ENCODE measurements around the gene USH2A. TPM values are rescaled to one million over a fixed set of nuclear protein-coding genes. Genes with fewer than 3 reads are reported as not detected.
A peak's percentile ranks its signal among the peaks of the same experiment; 100 is the strongest.

The USH2A gene
- total and polyA plus RNA-seq, 8 donors = 0.03 to 0.06 (median 0.04) TPM; not detected in 2

DNA sequence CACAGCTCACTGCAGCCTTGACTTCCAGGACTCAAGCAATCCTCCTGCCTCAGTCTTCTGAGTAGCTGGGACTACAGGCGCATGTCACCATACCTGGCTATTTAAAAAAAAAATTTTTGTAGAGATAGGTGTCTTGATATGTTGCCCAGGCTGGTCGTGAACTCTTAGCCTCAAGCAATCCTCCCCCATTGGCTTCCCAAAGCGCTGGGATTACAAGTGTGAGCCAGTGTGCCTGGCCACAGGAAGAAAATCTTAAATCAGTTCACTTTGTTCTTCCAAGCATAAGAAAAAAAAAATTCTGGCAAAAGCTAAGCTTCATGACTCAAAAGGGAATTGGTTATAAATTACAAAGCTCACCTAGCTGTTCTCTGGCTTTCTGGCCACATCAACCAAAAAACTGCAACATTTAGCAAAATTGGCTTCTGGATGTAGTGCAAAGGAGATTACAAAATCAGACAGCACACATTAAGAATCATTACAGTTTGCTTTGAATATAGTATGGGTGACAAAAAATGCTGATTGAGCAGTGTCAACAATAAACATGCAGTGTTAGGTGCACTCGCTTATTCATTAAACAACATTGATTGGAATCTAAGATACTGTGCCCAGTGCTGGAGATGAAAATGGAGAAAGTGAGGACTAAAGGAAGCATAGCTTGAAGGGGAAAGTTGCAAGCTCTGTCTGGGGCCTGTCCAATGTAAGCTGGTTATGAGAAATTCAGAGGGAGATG is 779.5 kb downstream of the USH2A start:
- Histone ChIP-seq H3K36me3 (no peaks in the 10 kb centered on the region), H3K9me3 (no peaks in the 10 kb centered on the region), H3K27me3 (no peaks in the 10 kb centered on the region), H3K27ac (no peak overlapping the region), H3K4me3 (no peak overlapping the region), H3K4me1 (no peaks in the 10 kb centered on the region)
- intact Hi-C loops (cut with DNase I) = no loop called here
- no peak for DNase-seq
- TF ChIP-seq, protein P1, sequence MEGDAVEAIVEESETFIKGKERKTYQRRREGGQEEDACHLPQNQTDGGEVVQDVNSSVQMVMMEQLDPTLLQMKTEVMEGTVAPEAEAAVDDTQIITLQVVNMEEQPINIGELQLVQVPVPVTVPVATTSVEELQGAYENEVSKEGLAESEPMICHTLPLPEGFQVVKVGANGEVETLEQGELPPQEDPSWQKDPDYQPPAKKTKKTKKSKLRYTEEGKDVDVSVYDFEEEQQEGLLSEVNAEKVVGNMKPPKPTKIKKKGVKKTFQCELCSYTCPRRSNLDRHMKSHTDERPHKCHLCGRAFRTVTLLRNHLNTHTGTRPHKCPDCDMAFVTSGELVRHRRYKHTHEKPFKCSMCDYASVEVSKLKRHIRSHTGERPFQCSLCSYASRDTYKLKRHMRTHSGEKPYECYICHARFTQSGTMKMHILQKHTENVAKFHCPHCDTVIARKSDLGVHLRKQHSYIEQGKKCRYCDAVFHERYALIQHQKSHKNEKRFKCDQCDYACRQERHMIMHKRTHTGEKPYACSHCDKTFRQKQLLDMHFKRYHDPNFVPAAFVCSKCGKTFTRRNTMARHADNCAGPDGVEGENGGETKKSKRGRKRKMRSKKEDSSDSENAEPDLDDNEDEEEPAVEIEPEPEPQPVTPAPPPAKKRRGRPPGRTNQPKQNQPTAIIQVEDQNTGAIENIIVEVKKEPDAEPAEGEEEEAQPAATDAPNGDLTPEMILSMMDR (IDR thresholded peaks at IDR 0.05) = no peak
- no peak for ATAC-seq

DNA sequence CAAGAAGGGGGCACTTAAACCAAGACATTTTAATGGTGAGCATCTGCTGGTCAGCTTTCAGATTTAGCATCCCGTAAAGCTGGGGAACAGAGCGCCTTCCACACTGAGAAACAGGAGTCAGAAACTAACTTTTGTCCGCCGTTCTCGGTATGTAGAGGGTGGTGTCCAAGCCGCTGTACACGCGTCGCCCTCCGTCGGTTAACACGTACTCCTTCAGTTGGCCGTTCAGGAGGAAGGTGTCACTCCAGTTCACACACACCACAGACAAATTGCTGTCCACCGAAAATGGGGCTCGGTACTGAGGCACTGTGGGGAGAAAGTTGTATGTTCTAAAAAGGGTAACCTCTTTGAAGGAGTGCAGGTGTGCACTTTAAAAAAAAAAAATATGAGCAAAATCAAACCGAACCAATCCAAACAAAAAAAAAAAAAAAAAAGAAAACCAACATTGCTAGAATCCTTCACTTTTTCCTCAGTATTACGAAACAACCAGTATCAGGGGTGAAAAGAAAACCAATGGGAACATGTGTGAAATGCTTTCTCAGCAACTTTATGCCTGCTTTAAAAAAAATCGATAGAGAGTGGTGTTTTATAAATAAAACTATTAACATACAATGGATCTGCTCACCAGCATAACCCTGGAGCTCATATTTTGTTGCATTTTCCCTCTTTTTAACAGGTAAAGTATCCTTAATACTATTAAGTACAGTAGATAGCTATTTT is 782.7 kb downstream of the USH2A start:
- DNase-seq (no peak), ATAC-seq (no peak)
- no peak overlapping the region for H3K4me3 ChIP-seq
- TF ChIP-seq, protein P1 (IDR thresholded peaks at IDR 0.05) = no peak
- H3K27me3 ChIP-seq = no peaks in the 10 kb centered on the region
- no peaks in the 10 kb centered on the region for H3K9me3 ChIP-seq
- no peaks in the 10 kb centered on the region for H3K4me1 ChIP-seq
- intact Hi-C loops (cut with DNase I) = no loop called here
- no peak overlapping the region for H3K27ac ChIP-seq
- no peaks in the 10 kb centered on the region for H3K36me3 ChIP-seq

DNA sequence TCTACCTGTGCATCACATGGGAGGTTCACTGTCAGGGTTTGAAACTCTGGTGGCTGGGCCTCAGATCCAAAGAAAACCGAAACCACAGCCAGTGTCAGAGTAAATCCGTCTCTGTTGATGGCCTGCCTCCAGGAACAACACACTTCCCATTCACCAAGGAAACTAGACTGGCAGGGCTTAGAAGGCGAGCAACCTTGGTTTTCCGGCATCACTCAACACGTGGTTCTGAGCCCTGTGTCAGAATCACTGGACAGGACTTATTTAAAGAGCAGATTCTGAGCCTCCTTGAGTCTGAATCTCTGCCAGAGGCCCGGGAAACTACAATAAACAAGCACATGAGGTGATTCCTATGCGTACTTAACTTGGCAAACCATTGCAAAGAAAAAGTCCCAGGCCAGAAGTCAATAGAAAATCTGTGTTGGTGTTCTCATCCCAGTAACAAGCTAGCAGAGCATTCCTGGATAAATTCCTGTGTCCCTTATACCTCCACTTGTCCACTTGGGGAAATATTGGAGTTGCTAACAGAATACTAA is 786.1 kb downstream of the USH2A start:
- Histone ChIP-seq H3K4me3 (no peak overlapping the region), H3K9me3 (no peaks in the 10 kb centered on the region), H3K4me1 (no peaks in the 10 kb centered on the region), H3K27ac (peak overlapping the region in 1 of 2 donors; percentile 29), H3K27me3 (no peaks in the 10 kb centered on the region), H3K36me3 (no peaks in the 10 kb centered on the region)
- intact Hi-C loops (cut with DNase I) = no loop called here
- TF ChIP-seq, protein P1 (IDR thresholded peaks at IDR 0.05) = no peak
- peak; percentile 67 for ATAC-seq
- peak in 3 of 4 donors; percentile 2 to 33 (median 24) for DNase-seq

DNA sequence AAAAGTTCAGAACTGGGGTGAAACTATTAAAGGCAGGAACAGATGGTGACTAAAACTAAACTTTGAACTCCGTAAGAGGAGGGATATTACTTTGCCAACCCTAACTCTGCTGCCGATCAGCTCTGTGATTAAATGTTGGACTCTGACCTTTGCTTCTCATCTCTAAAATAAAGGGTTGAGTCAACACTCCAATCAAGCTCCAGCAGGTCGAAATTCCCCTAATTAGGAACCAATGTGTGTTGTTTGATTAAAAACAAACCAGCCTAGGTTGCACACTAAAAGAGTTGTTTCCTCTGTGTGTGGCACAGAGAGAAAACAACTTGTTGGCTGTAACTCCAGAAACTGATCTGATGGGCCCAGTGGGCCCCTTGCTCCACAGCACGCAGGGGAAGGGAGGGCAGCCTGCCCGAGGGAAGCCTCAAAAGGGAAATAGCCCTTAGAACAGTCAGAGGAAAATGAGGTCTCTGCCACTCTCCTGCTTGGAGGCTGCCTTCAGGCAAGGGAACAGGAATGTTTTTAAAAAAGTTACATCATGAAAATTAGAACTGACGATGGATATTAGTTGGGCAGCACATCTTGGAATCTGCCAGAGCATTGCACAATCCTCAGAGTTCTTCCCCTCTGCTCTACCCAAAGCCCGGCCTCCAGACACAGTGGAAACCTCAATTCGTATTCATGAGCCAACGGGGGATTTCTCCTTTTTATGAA is 786.8 kb downstream of the USH2A start:
- intact Hi-C loops (cut with DNase I) = no loop called here
- Histone ChIP-seq H3K27me3 (no peaks in the 10 kb centered on the region), H3K36me3 (no peaks in the 10 kb centered on the region), H3K9me3 (no peaks in the 10 kb centered on the region), H3K27ac (no peak overlapping the region), H3K4me1 (no peaks in the 10 kb centered on the region), H3K4me3 (no peak overlapping the region)
- ATAC-seq (peak; percentile 67), DNase-seq (peak in 1 of 4 donors; percentile 52)
- TF ChIP-seq, protein P1 (IDR thresholded peaks at IDR 0.05) = no peak

DNA sequence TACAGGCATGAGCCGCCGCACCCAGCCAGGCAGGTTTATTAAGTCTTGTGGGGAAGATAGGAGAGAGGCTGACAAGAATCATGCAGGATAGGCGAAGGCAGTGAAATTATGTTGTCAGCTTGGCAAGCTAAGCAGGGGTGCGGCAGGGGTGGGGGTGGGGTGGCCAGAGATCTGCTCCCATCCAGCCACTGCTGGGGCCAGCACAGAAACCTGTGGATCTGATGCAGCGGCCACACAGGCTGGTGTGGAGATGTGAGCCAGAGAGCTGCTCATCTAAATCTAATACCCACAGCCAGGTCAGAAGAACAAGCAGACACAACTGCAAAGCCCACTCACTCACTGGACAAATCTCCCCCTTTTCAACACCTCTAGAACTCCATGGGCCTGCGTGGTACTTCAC is 787.4 kb downstream of the USH2A start:
- DNase-seq (no peak), ATAC-seq (no peak)
- Histone ChIP-seq H3K9me3 (no peaks in the 10 kb centered on the region), H3K27me3 (no peaks in the 10 kb centered on the region), H3K27ac (no peak overlapping the region), H3K36me3 (no peaks in the 10 kb centered on the region), H3K4me3 (no peak overlapping the region), H3K4me1 (no peaks in the 10 kb centered on the region)
- intact Hi-C loops (cut with DNase I) = no loop called here
- TF ChIP-seq, protein P1 (IDR thresholded peaks at IDR 0.05) = no peak

All from left lung (tissue), 10 donors.